GM18861 (cell line): ENCODE measurements around the gene ESR1.
"Not testable (repeated sequence)": the region's sequence is repeated elsewhere in the genome, so short reads cannot be mapped to it uniquely, and the experiment has no call there.

Experiments used
- ATAC-seq: cut with Tn5 transposase; IDR thresholded peaks from one replicate; pipeline ENCODE4 v1.9.1; 2021; ENCODE audit not compliant: unreplicated experiment

ESR1 gene

DNA sequence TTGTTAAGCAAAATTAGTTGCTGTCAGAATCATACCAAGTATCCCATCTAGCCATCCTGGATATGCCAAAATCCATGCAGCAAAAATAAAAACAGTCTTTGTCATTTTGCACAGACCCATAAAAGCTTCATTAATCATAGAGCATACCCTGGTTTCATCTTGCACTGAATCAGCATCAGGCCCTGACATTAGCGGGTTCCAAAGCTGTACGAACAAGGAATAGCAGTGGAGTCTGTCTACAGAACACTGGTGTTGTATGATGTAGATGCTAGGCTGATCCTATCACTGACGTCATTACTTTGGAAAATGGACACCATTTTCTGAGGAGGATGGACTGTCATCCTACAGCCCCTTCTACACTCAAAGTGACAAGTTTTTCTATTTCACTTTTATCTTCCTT is 315.6 kb downstream of the ESR1 start:
- ATAC-seq, result no peak

DNA sequence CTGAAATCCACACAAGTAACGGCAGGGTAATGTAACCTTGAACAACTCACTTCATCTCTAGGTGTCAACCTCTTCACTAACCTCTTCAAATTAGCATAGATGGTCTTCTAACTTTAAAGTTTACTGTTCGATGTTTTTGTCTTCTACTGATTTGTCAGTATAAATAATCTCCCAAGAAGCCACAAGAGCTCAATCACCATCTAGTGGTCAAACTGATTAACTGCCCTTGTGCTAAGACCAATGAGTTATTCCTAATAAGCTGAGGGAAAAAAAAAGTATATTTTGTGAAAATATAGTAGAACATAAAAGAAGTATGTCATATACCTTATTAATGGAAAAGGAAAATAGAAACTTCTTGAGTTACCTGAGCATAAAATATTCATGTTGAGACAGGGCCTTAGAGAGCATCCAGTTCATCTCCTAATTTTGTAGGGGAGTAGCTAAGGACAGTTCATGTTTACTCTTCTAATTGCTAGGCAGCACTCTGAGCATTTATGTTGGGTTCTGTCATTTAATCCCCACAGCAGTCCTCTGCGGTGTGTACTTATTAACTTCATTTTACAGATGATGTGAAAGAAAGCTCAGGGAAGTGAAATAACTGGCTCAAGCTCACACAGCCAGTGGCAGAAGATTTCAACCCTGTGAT is 317.1 kb downstream of the ESR1 start:
- peak; percentile 72 for ATAC-seq

DNA sequence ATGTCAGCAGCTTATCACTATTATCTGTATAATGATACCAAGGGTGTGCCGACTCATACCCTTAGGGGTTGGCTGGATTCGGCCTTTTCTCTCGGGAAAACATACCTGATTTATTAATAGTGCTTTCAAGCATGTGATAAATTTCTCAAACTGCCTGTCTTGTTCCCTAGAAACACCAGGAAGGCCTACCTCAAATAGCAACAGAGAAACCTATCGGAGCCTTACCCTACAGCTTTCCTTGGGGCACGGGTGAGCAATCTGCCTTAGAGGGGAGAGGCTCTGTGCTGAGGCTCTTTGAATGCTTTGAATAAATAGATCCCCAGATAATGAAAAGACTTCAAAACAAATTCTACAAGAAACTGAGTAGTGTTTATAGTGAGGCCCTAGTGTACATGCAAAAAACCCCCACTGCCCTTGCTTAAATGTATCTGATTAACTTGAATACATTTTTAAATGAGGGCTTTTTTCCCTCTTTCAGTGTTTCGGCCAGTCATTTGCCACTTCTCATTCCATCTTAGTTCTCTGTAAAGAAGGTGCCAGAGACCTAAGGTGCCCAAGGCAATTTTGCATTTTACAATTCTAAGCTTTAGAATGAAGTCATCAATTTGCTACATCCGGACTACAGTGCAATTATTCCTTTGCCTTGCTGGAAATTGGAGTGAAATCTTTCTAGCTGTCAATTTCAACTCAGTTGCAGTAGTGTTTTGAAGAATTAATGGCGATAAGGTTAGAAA is 320.1 kb downstream of the ESR1 start:
- no peak for ATAC-seq

DNA sequence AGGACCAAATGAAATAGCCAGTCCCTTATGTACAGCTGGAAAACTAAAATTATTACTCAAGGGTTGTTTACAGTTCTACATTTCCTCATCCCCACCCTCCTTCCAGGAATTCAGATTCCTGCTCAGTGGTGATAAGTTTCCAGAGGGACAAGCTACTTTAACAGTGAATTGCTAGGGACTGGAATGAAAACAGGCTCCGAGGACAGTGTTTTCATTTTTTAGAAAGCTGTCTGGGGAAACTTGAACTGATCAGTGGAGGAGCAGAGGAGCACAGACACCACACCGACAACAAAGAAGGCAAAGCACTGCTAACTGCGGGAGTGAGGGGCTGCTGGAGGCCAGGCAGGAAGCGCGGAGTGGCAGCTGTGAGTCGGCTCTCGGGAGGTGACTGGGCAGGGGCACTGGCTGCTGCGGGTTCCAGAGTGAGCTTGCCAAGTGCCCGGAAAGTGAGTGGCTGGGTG is 322.2 kb downstream of the ESR1 start:
- no peak for ATAC-seq

DNA sequence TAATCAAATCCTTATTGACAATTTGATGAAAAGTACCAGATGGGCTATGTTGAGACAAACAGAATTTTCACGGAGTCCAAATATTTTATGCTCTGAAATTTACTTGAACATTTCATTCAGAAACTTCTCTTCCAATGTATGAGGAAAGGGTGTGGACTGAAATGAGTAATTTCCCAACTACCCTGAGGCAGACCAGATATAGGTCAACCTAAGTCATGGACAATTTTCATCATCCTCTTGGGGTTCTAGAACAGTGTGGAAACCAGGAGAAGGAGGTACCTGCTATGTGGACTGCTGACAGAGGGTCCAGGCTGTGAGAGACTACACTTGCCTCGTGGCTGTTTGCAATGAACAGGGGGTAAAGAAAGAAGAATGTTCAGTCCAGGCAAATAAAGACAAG is 323.0 kb downstream of the ESR1 start:
- no peak for ATAC-seq

DNA sequence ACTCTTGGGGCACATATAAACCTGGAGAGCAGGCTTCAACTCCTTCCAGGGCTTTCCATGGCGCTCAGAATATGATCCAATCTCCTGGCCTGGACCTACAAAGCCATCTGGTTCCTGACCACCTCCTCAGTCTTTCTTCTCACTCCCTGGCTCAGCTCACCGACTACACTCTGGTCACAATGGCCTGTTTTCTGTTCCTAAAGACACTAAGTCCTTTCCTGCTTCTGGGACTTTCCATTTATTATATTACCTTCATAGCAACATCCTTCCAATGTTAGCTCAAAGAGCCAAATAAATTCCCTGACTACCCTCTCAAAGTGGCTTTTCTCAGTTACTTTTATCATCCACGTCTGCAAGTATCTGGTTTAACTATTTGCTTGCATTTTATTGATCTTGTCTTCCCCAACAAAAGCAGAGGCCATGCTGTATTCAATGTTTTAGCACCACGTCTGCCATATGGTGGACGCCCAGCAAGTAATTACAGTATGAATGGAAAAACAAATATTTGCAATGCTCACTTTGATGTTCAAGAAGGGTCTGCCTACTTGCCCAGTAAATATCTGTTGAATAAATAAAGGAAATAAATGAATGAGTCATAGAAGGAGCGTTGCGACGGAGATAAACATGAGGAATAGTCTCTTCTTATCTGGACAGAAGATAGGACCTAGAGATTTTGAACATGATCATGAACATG is 328.4 kb downstream of the ESR1 start:
- ATAC-seq, result no peak

DNA sequence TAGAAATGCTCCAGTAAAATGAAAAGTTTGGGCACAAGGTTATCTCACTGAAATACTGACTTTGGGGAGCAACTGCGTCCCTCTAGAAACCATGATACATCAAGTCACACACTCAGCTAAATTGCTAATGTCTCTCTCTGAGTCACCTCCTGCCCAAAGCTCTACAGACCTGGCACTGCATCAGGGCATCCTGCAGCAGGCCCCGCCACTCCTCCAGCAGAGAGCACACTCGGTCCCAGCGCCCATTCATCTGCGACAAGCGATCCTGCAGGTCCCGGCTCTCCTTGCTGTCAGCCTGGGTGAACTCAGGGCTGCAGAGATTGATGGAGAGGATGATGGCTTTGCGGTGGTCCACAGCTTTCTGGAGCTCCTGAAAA is 329.0 kb downstream of the ESR1 start:
- no peak for ATAC-seq

DNA sequence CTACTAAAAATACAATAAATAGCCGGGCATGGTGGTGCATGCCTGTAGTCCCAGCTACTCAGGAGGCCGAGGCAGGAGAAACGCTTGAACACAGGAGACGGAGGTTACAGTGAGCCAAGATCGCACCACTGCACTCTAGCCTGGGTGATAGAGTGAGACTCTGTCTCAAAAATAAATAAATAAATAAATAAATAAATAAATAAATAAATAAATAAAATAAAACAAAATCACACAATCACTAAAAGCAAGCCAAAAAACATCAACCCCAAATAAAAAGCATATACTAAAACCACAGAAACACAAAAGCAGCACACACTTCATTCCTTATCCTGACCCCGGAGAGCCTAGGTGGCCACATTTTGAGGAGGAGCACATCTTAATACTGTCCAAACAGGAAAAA is 330.9 kb downstream of the ESR1 start:
- not testable (repeated sequence) for ATAC-seq

DNA sequence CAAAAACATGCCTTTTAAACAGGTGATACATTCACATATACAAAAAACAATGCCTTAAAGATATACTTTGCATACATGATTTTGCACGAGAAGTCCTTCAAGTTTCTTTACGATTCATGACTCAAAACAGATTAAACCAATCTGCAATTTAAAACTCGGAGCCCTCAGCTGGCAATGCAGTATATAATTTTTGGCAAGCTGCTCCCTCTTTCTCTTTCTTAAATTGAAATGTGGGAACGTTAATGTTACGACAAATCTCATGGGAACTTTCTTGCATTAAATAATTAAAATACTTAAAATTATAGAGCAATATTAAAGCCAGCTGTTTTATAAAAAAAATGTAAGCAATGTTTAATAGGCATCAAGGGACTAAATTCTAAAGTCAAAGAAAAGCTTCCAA is 334.6 kb downstream of the ESR1 start:
- no peak for ATAC-seq

DNA sequence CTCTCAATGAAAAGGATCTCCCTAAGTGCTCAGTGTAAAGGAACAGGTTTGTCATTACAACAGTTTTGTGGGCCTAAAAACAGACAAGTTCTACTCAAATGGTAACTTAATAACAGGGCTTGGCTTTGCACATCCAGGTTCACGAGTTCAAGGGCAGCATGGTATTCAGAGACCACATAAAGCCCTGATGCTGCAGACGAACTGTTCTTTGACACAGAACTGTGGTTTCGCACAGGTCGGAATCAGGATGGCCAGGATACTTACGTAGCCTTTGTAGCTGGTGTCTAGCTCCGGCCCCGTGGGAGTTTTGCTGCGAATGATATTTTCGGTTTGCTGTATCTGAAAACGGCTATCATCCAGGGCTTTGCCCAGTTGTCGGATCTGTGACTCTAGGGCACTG is 335.9 kb downstream of the ESR1 start:
- no peak for ATAC-seq

DNA sequence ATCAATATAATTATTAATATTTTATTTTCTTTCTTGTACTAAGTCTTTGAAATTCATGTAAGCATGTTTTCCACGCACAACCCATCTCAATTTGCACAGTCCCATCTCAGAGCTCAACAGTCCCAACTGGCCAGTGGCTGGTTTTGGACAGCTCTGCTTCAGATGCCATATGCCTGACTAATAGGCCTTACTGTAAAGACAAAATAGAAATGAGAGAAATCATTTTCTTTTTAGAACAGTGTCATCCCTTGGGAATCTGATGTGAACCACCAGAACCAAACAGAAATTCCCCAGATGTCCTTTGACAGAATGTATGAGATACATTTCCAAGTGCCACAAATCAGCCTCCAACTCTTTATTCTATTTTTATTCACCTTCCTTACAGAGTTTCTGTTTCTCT is 338.9 kb downstream of the ESR1 start:
- ATAC-seq, result no peak

DNA sequence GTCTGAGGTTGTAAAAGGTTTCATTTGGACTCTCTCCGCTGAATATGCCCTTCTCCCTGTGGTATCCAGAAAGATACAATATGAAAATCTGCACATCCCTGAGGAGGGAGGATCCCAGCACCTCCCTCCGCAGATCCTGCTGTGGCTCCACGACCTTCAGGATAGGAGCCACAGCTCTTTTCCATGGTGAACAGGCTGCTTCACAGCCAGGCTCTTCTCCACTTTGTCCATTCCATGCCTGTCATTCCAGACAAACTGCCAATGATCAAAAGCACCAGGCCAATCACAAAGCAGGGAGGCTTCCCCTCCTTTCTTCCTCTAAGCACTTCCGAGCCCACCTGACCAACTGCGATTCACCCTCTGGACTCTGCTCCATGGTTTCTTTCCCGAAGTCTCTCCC is 339.8 kb downstream of the ESR1 start:
- ATAC-seq, result no peak

DNA sequence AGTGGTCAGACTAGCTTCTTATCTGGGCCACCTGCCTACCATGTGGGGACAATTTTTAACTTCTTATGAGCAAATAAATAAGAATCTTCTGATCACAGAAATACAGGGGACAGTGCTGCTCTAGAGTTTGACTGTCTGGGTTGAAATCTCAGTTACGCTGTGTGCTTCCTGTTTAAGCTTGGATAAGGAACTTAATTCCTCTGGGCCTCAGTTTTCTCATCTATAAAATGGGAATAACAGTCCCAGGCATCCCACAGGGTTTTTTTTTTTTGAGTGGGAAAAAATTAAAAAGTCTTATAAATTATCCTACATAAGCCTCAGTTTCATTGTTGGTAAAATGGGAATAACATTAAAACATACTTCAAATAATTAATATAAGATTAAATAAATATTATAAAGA is 340.9 kb downstream of the ESR1 start:
- no peak for ATAC-seq

DNA sequence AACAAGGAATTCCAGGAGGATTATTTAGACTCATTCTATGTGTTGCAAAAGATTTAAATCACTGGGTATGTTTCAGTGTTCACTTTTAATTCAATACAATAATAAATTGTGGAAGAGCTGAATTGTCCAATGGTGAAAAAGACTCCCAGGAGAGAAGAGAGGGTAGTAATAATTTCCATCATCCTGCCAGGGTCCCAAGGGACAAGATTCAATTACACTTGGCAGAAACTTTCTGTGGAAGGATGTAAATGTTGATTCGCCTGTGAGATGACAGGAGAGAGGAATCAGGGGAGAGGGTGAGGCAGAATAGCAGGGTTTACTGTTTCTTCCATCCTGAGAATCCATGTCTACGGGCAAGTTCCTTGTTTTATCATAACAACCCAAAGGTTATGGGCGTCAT is 342.7 kb downstream of the ESR1 start:
- no peak for ATAC-seq

DNA sequence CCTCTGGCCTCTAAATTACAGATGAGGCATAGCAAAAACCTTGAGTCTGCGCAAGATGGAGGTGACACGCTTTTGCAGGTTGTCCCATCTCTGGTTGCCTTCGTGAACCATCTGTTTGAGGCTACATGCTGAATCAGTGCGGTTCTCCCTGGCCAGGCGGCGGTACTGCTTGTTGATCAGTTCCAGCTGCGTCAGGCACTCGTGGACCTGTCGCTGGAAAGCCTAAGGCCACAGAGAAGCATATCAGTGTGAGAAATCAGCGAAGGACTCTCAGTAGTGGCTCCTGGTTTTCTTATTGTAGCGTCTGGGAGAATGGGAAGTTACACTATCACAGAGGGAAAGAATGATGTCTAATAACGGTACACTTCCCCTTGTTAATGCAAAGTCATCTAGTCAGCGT is 344.4 kb downstream of the ESR1 start:
- ATAC-seq, result no peak

DNA sequence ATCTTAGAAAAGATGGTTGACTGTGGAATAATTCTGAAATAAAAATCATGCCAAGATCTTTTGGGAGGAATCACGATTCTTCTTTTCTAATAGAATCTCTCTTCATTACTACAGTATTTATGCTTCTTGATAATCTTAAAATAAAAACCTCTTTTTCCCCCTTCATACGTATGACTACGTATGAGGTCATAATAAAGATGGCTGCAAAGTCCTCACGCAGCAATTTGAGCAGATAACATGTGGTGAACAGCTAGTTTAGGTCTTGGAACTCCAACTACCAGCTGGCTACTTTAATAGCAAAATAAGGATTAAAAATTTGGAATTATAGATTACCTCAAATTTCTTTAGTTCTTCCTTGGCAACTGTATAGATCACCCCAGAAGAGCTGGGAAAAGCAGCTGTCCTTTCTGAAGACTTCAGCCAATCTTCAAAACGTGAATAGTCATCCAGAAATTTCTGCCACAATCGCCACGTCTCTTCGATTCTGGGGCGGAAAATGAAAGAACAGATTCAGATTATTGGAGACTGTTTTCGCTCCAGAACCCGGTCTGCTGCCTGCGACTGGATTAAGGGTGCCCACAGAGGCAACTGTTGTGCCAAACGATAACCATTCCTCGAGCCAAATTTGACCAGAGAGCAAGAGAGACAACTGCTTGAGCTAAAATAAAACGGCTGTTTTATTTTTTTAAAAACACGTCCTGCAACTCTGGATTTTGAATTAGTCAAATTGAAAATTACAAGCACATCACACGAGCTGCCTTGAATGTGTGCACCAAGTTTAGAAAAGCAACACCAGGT is 347.3 kb downstream of the ESR1 start:
- ATAC-seq, result no peak

DNA sequence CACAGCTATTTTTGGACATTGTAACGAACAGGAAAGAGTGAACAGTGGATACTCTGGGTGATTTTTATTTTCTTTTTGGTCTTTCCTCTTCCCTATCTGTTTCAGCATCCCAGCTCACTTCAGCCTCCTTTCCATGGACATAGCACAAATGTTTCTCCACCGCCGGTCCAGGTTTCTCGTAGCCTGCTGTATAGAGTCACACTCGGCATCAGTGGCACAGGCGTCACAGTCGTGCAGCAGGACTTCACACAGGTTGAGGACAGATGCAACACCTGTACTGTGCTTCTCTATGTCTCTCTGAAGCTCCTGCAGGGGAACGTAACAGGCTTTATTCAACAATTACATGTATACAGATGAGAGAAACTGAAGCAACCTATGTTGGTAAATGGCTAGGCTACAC is 348.3 kb downstream of the ESR1 start:
- no peak for ATAC-seq

DNA sequence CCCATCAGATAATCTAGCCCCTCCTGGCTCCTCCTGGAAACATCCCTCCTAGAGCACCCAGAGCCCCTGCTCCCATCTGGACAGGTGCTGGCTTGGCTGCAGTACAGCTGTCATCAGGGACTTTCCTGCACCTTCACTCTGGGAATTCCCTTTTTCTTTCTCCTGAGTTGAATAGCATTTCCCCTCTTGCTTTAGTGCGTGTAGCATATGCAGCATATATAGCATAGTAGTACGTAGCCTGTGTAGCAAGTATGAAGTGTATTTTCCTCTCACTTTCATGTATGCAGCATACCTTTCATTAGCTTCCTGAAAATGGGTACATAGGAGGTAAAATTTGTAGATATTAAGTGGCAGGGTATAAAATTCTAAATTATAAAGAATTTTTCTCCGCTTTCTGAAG is 352.9 kb downstream of the ESR1 start:
- ATAC-seq, result peak; percentile 97

DNA sequence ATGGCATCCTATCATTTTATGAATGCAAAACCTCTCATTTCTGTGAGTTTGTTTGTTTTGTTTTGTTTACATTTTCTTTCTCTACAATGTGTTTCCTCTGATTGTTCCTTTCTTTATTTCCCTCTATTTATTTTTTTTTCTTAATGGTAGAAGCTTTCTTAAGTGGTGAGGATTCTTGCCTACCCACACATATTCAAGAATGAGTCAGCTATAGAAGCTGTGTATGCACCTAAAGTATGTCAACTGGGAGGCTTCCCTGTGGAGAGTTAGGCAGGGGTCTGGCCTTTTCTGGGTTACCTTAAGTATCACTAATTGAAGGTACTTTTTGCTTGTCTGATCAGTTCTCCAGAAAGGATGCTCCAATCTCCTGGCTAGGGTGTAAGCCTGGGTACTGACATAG is 354.0 kb downstream of the ESR1 start:
- peak; percentile 33 for ATAC-seq

DNA sequence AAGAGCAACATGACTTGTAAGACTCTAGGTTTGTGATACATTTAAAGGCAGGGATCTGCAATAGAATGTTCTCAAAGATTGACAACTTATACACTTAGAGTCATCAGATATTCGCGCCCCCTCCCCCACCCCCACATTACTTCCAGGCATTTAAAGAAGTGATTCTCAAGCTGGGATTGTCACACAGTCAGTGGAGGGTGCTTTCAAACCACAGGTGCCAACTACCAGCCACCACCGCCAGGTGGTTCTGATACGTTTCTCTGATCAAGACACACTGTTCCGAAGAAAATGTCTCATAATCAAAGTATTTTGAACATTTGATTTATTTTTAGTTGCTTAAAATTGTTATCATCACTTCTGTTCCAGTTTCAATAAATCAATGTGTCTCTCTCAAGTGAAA is 357.5 kb downstream of the ESR1 start:
- no peak for ATAC-seq

DNA sequence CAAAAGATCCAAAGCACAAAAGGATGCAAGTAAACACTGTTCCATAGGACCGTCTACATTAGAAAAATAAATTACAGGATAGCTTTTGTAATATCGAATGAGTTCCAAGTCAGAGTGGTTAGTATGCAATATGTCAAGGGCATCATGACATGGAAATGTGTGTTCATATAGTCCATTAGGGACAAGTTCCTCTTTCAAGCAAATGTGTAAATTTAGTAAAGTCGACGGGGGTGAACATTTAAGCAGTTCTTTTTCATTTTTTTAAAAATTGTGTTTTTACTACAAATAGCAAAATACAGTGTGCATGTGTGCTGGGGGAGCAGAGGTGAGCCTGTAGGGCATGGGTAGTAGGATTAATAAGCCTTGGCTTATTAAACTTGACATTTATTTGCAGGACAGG is 359.0 kb downstream of the ESR1 start:
- ATAC-seq, result no peak

DNA sequence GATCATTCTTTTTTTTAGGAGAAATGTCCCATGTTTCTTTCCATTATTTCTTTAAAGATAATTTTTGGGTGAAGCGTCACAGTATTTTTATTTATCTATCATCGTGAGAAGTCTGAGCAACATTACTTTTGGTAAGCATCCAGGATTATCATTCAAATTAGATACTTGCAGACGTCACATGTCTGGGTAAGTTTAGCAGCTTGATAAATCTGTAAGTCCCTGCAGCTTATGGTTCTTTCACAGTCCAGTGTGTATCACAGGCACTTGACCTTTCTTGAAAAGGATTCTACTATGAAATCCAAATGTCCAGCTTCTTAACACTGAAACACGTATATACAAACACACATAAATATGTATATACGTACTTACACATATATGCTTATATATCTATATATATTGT is 359.4 kb downstream of the ESR1 start:
- ATAC-seq, result no peak
